Measurements from ENCODE around the gene SPRR2F. TPM values are rescaled to one million over a fixed set of nuclear protein-coding genes. Genes with fewer than 3 reads are reported as not detected.

Gene SPRR2F
- total and polyA plus RNA-seq, 4 donors, result not detected

DNA sequence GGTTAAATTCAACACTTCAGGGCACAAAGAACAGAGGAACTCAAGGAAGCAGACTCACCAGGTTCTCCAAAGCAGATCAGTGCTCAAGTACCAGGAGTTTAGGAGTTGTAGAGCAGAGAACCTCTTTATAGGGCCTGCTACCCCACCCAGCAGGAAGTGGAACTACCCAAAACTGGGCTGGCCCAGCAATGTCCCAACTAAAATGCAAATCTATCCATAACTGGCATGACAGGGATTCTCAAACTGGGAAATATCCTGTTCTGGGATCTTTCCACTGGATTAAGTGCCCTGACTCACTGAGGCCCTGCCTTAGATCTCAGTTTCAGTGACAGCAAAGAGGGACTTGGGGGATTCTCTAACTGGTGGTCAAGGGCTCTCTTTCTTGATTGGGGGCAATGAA, 18.9 kb downstream of the SPRR2F start, which contains the start of gene SPRR2E:
Gene SPRR2E, minus strand, starts transcription at position 101 of the 400 bp plus-strand sequence. CDS start 775 bp downstream, outside the sequence.
- no peak for DNase-seq (ENCODE audit: low spot score)
- H3K36me3 ChIP-seq (ENCODE audit: control insufficient read depth in 4 of 4, insufficient read depth in 3 of 4, low read depth in 1 of 4, low read length in 3 of 4), result no peaks in the 10 kb centered on the region
- TF ChIP-seq FOXA1 (IDR thresholded peaks at IDR 0.05) (no peak), YY1 (IDR thresholded peaks at IDR 0.05) (no peak), EGR1 (IDR thresholded peaks at IDR 0.05; ENCODE audit: low read depth in 2 of 2) (no peak), NR2F2 (IDR thresholded peaks at IDR 0.05) (no peak), HNF4G (IDR thresholded peaks at IDR 0.05) (no peak), RXRA (IDR thresholded peaks at IDR 0.05) (no peak), ATF3 (IDR thresholded peaks at IDR 0.05) (no peak)
- TF ChIP-seq, protein P1, sequence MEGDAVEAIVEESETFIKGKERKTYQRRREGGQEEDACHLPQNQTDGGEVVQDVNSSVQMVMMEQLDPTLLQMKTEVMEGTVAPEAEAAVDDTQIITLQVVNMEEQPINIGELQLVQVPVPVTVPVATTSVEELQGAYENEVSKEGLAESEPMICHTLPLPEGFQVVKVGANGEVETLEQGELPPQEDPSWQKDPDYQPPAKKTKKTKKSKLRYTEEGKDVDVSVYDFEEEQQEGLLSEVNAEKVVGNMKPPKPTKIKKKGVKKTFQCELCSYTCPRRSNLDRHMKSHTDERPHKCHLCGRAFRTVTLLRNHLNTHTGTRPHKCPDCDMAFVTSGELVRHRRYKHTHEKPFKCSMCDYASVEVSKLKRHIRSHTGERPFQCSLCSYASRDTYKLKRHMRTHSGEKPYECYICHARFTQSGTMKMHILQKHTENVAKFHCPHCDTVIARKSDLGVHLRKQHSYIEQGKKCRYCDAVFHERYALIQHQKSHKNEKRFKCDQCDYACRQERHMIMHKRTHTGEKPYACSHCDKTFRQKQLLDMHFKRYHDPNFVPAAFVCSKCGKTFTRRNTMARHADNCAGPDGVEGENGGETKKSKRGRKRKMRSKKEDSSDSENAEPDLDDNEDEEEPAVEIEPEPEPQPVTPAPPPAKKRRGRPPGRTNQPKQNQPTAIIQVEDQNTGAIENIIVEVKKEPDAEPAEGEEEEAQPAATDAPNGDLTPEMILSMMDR (IDR thresholded peaks at IDR 0.05; ENCODE audit: low read depth, low read length, missing input control), result no peak
- TF ChIP-seq, protein P2, sequence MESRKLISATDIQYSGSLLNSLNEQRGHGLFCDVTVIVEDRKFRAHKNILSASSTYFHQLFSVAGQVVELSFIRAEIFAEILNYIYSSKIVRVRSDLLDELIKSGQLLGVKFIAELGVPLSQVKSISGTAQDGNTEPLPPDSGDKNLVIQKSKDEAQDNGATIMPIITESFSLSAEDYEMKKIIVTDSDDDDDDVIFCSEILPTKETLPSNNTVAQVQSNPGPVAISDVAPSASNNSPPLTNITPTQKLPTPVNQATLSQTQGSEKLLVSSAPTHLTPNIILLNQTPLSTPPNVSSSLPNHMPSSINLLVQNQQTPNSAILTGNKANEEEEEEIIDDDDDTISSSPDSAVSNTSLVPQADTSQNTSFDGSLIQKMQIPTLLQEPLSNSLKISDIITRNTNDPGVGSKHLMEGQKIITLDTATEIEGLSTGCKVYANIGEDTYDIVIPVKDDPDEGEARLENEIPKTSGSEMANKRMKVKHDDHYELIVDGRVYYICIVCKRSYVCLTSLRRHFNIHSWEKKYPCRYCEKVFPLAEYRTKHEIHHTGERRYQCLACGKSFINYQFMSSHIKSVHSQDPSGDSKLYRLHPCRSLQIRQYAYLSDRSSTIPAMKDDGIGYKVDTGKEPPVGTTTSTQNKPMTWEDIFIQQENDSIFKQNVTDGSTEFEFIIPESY (IDR thresholded peaks at IDR 0.05), result no peak
- no peak within 1 kb of the TSS for H3K27ac ChIP-seq (ENCODE audit: low read depth in 1 of 2, low read length in 2 of 2)
- no peaks in the 10 kb centered on the region for H3K4me1 ChIP-seq (ENCODE audit: control insufficient read depth in 4 of 4, insufficient read depth in 4 of 4, low read length in 3 of 4)
- H3K27me3 ChIP-seq (ENCODE audit: control insufficient read depth in 4 of 4, insufficient read depth in 4 of 4, low read length in 3 of 4), result no peaks in the 10 kb centered on the region
- no peak within 1 kb of the TSS for H3K4me3 ChIP-seq (ENCODE audit: low read depth in 1 of 3, low read length in 3 of 3)
- no peak within 1 kb of the TSS for H3K9ac ChIP-seq (ENCODE audit: low read depth in 1 of 2, low read length in 2 of 2)
- no peaks in the 10 kb centered on the region for H3K9me3 ChIP-seq (ENCODE audit: control insufficient read depth in 4 of 4, low read length in 3 of 4)

- Histone ChIP-seq H3K4me1 (ENCODE audit: control insufficient read depth in 4 of 4, insufficient read depth in 4 of 4, low read length in 3 of 4) (no peaks in the 10 kb centered on the region), H3K9me3 (ENCODE audit: control insufficient read depth in 4 of 4, low read length in 3 of 4) (no peaks in the 10 kb centered on the region), H3K27ac (ENCODE audit: low read depth in 1 of 2, low read length in 2 of 2) (no peak overlapping the region), H3K27me3 (ENCODE audit: control insufficient read depth in 4 of 4, insufficient read depth in 4 of 4, low read length in 3 of 4) (no peaks in the 10 kb centered on the region), H3K9ac (ENCODE audit: low read depth in 1 of 2, low read length in 2 of 2) (no peak overlapping the region), H3K4me3 (ENCODE audit: low read depth in 1 of 3, low read length in 3 of 3) (no peak overlapping the region), H3K36me3 (ENCODE audit: control insufficient read depth in 4 of 4, insufficient read depth in 3 of 4, low read depth in 1 of 4, low read length in 3 of 4) (no peaks in the 10 kb centered on the region)
- 77% methylated on average over 1 of the region's 1 CpG for WGBS
- no peak for TF ChIP-seq EGR1 (IDR thresholded peaks at IDR 0.05; ENCODE audit: low read depth in 2 of 2)
- DNase-seq (ENCODE audit: low spot score), result no peak
Observed at GRCh38 chr1:153087652-153088051, 25.7 kb downstream of the SPRR2F start.

DNA sequence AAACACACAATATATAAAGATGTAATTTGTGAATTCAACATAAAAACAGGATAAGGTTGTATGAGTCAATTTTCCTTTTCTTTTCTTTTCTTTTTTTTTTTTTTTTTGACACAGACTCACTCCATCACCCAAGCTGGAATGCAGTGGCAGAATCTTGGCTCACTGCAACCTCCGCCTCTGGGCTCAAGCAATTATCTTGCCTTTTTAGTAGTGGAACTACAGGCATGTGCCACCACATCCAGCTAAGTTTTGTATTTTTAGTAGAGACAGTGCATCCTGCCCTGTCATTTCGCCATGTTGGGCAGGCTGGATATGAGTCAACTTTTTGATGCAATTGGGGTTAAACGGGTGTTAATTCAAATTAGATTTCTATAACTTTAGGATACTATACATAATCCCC, 31.6 kb downstream of the SPRR2F start:
- Histone ChIP-seq H3K27ac (ENCODE audit: low read depth in 1 of 2, low read length in 2 of 2) (no peak overlapping the region), H3K4me3 (ENCODE audit: low read depth in 1 of 3, low read length in 3 of 3) (no peak overlapping the region)
- WGBS, result 85% methylated on average over 3 of the region's 3 CpGs
- TF ChIP-seq TAF1 (conservative IDR thresholded peaks at IDR 0.05), result no peak
- no peak for TF ChIP-seq EGR1 (IDR thresholded peaks at IDR 0.05; ENCODE audit: low read depth in 2 of 2)
- TF ChIP-seq ATF3 (IDR thresholded peaks at IDR 0.05), result no peak
- no peak for TF ChIP-seq HNF4A (conservative IDR thresholded peaks at IDR 0.05)
- TF ChIP-seq HNF4G (IDR thresholded peaks at IDR 0.05), result no peak
- no peak for TF ChIP-seq RAD21 (IDR thresholded peaks at IDR 0.05)
- TF ChIP-seq FOXA2 (IDR thresholded peaks at IDR 0.05), result no peak
- TF ChIP-seq FOXA1 (IDR thresholded peaks at IDR 0.05), result no peak
- no peak for TF ChIP-seq SP1 (IDR thresholded peaks at IDR 0.05)
- TF ChIP-seq GABPA (IDR thresholded peaks at IDR 0.05 in 1 of 2, conservative IDR thresholded peaks at IDR 0.05 in 1 of 2), result no peak
- no peak for TF ChIP-seq YY1 (IDR thresholded peaks at IDR 0.05)
- TF ChIP-seq JUND (IDR thresholded peaks at IDR 0.05), result no peak
- TF ChIP-seq, protein P1 (IDR thresholded peaks at IDR 0.05; ENCODE audit: low read depth, low read length, missing input control), result no peak
- TF ChIP-seq, protein P2 (IDR thresholded peaks at IDR 0.05), result no peak
- TF ChIP-seq, protein P3, sequence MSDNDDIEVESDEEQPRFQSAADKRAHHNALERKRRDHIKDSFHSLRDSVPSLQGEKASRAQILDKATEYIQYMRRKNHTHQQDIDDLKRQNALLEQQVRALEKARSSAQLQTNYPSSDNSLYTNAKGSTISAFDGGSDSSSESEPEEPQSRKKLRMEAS (IDR thresholded peaks at IDR 0.05), result no peak

More for the DNA sequence above, 31.6 kb downstream of the SPRR2F start:
- Histone ChIP-seq H3K9ac (ENCODE audit: low read depth in 1 of 2, low read length in 2 of 2) (no peak overlapping the region), H3K9me3 (ENCODE audit: control insufficient read depth in 4 of 4, low read length in 3 of 4) (no peaks in the 10 kb centered on the region), H3K27me3 (ENCODE audit: control insufficient read depth in 4 of 4, insufficient read depth in 4 of 4, low read length in 3 of 4) (no peaks in the 10 kb centered on the region), H3K4me1 (ENCODE audit: control insufficient read depth in 4 of 4, insufficient read depth in 4 of 4, low read length in 3 of 4) (no peaks in the 10 kb centered on the region), H3K36me3 (ENCODE audit: control insufficient read depth in 4 of 4, insufficient read depth in 3 of 4, low read depth in 1 of 4, low read length in 3 of 4) (no peaks in the 10 kb centered on the region)
- no peak for DNase-seq (ENCODE audit: low spot score)
